ENCODE results near the gene MAP4K4.
"Not testable (repeated sequence)": the region's sequence is repeated elsewhere in the genome, so short reads cannot be mapped to it uniquely, and the experiment has no call there.

Gene MAP4K4

DNA sequence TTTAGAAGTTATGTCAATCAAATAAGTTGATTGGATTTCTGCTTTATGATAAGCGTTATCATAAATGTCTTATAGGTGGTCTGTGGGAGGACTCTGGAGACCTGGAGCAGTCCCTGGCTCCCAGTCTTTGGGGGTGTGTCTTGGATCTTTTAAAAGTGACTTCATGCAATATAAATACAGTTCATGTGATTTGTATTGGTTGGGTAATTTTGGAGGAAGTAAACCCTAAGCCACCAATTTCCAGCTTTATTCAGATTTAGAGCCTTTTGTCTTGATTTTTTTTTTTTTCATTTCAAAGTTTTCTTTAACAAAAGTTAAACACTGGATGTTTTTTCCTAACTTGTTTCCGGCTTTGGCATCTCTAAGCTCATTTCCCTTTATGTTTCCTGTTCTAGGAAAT is 68.8 kb downstream of the MAP4K4 start:
- no peak for FAIRE-seq
- no peak for DNase-seq (ENCODE audit: low spot score)

GRCh38 chr2:101766871-101767739 is 69.6 kb downstream of the MAP4K4 start:
- FAIRE-seq (peak; percentile 84), DNase-seq (ENCODE audit: low spot score) (peak; percentile 76)

- no peak for DNase-seq (ENCODE audit: low spot score)
- no peak for FAIRE-seq
Measured at GRCh38 chr2:101768556-101769220, 71.2 kb downstream of the MAP4K4 start.

GRCh38 chr2:101769726-101770125 is 72.2 kb downstream of the MAP4K4 start:
- DNase-seq (ENCODE audit: low spot score); FAIRE-seq: not testable (repeated sequence)

- FAIRE-seq (no peak), DNase-seq (ENCODE audit: low spot score) (peak; percentile 29)
Measured at GRCh38 chr2:101770726-101771125, 73.2 kb downstream of the MAP4K4 start.

DNA sequence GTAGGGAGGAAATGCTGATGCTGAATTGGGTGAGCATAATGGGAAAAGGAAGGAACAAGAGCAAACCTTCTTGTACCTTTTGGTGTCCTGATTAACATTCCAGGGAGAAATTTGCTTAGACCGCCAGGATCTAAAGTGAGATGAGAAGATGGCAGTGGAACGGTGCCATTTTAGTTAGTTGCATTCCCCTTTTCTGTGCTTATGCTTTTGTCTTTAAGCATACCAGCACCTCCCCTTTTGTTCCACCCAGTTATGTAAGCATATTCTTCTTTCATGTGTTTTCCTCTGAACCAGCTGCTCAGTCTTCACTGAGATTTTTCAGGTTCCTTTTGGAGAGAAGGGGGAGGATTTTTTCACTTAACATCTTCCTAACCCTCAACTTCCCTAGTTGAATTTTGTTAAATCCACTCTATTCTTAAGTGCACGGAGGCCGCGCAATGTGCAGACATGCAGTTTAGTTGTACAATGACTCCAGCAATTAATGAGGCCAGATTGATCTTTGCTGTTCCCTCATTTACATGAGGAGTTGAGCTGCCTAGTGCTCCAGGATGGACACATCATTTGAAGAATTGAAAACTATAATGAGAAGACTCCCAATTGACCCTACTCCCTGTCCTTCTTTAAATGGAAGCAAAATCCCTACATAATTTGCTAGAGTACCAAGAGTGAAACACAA is 73.9 kb downstream of the MAP4K4 start:
- DNase-seq (ENCODE audit: low spot score): no peak
- no peak for FAIRE-seq

- DNase-seq (ENCODE audit: low spot score) (no peak), FAIRE-seq (no peak)
Measured at GRCh38 chr2:101771910-101772321, 74.4 kb downstream of the MAP4K4 start.

GRCh38 chr2:101773137-101773536 is 75.6 kb downstream of the MAP4K4 start:
- no peak for FAIRE-seq
- no peak for DNase-seq (ENCODE audit: low spot score)

GRCh38 chr2:101773961-101774360 is 76.5 kb downstream of the MAP4K4 start:
- FAIRE-seq; DNase-seq (ENCODE audit: low spot score): not testable (repeated sequence)

DNA sequence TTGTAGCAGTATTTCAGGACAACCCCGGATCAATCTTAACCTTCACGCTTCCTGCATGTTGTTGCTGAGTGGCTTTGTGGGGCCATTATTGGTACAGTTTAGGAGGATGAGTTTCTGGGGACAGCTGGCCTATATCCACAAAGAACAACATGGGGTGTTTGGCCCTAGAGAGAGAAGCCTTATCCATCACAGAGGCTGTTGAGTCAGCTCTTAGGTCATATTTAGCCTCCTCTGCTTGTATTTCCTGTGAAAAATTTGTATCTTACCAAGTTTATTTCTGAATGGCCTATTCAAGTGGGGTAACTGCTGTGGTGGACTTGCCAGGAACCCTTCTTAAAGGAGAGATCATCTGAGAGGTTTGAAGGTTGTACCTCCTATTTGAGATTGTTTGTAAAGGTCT is 77.6 kb downstream of the MAP4K4 start:
- FAIRE-seq (no peak), DNase-seq (ENCODE audit: low spot score) (no peak)

DNA sequence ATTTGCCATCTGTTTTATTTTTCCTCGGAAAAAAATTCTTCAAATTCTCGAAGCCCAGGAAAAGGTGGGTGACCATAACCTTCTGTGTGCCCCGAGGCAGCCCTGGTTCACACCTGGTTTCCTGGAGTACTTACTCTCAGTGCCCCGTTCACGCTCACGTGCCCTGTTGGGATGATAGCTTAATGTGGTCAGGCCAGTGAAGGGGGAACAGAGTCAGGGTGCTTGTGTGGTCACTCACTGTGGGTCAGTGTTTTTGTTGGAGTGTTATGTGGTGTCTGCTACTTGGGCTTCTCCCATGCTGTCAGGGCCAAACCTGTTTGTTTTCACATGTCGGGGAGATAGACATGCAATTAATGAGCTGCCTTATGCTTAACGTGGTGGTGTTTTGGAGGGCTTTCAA is 78.1 kb downstream of the MAP4K4 start:
- DNase-seq (ENCODE audit: low spot score): no peak
- FAIRE-seq: no peak

DNA sequence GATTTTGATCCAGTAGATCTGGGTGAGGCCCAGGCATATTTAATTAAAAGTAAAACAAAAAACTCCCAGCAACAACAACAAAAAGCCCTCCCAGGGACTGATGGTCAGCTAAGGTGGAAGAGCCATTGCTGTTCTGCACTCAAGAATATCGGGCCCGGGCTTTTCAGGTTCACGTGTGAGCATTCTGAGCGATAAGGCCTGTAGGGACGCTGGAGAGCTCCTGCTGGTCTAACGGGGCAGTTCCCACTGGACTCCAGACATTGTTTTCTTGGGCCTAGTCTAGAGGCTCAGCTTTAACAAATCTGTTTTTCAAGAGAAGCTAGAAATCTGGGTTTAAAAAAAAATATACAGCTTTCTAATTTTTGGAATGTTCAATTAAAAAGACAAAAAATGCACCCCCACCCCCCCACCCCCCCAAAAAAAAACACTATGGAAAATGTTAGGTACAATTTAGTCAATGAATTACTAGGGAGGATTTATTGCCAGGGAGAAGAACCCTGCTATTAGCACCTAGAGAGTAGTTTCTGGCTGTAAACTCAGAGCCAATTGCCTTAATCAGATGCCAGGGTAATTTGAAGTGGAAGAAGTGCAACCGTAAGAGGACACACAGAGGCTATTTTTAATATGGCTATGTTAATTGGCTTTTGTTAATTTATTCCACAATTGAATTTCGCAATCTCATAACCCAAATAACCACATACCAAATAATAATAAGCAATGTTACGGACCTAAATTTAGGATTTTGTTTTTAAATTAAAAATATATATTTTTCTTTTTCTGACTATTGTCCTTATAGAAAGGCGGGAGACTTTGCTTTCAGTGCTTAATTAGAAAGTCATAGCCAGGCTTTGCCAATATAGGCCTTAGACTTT is 78.9 kb downstream of the MAP4K4 start:
- FAIRE-seq: no peak
- DNase-seq (ENCODE audit: low spot score): no peak

GRCh38 chr2:101777337-101777736 is 79.8 kb downstream of the MAP4K4 start:
- FAIRE-seq: no peak
- DNase-seq (ENCODE audit: low spot score): no peak

DNA sequence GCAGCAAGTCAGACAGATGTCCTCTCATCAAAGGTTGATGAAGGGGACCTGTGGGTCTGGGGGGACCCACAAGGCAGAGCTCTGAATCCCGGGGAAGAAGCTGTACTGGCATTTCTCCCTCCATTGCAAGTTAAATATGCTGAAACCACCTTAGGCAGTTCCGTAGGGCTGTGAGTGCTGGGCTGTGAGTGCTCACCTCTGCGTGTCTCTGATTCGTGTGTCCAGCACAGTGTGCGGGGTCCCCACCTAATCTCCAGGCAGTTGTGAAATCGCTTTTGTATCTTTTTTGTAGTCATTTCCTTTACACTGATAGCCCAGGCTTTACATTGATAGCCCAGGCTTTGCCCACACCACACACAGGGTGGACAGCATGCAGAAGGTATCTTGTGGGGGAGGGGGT is 80.6 kb downstream of the MAP4K4 start:
- FAIRE-seq (no peak), DNase-seq (ENCODE audit: low spot score) (no peak)

- FAIRE-seq (no peak), DNase-seq (ENCODE audit: low spot score) (no peak)
Measured at GRCh38 chr2:101779190-101779589, 81.7 kb downstream of the MAP4K4 start.

DNA sequence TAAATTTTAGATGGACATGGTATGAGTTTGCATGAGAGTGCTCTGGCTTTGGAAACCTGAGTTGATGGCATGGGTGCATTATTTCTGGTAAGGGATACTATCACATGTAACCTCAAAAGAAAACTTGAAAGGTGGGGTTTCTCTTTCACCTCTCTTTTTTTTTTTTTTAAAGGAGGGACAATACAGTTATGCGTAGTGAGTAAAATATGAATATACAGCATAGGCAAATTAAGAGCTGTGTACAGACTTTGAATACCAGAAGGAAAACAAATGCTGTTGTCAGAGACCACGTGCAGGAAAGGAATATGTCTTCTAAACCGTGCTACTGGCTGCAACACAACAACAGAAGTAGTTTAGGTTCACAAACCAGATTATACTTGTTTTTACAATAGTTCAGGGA is 82.1 kb downstream of the MAP4K4 start:
- FAIRE-seq: no peak

GRCh38 chr2:101781326-101781725 is 83.8 kb downstream of the MAP4K4 start:
- DNase-seq (ENCODE audit: low spot score): no peak
- no peak for FAIRE-seq

More for the DNA sequence above, 82.1 kb downstream of the MAP4K4 start:
- DNase-seq (ENCODE audit: low spot score): no peak

DNA sequence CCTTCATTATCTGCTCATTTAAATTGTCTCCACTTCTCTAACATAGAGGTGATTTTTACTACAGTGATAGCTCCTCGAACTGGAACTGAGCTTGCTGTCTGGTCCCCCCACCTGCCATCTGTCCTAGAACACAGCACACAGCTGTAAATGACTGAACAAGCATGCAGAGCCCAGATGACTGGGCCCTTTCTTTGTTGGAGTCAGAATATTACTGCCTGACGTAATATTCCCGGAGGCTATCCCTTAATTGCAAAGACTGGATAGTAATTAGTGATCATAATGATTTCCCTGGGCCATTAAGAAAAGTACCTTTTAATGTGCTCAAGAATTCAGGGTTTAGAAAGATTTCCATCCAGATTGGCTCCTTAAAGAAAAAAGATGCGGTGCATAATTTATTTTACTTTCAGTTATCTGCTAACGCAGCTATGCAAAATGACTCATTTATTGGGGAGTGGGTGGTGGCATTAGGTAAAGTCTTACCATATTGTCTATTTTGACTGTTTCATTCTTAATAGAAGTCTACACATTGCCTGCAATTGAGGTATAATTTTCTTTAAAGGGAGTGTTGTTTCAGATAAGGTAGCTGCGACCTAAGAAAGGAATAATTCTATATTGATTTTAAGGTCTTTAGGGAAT is 84.4 kb downstream of the MAP4K4 start:
- FAIRE-seq: no peak
- DNase-seq (ENCODE audit: low spot score): no peak

DNA sequence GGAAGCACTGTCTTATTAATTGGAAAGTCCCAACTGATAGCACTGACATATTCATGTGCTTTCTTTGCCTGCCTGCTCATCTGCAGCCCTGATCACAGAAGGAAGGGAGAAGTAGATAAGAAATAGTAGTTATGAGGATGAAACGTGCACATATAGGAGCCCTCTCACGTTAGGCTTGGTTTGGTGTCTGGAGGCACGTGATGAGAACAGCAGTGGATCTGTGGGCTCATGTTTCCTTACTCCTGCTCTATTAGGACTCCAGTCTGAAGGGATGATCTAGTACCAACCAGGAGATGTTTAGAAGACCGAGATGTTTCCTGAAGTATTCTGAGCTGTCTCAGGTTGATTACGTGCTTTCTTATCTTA is 84.9 kb downstream of the MAP4K4 start:
- DNase-seq (ENCODE audit: low spot score) (no peak), FAIRE-seq (no peak)

DNA sequence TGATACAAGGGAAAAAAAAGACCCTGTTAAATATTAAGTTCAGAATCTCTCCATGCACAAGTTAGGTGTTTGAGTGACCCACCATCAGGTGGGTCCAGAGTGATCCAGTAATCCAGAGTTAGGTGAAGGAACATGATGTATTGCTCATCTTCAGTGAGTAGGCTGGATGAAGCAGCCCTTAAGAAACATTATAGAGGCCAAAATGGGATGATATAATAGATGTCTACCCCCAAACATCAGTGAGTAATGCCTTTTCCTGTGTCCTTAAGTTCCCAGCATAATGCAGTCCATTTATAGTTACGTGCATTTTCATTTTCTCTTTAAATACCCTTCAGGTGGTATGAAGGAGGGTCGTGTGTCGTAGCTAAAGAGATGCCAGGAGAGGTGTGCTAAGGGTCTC is 89.6 kb downstream of the MAP4K4 start:
- FAIRE-seq: no peak

GRCh38 chr2:101788565-101788964 is 91.1 kb downstream of the MAP4K4 start:
- FAIRE-seq: no peak
- DNase-seq (ENCODE audit: low spot score): no peak

More for the DNA sequence above, 89.6 kb downstream of the MAP4K4 start:
- no peak for DNase-seq (ENCODE audit: low spot score)
